GM19455 (cell line): Measurements from ENCODE around the gene DBN1.

ENCODE experiments used
- ATAC-seq: cut with Tn5 transposase; IDR thresholded peaks from one replicate; pipeline ENCODE4 v1.9.1; 2021; ENCODE audit not compliant: unreplicated experiment

DBN1 gene

DNA sequence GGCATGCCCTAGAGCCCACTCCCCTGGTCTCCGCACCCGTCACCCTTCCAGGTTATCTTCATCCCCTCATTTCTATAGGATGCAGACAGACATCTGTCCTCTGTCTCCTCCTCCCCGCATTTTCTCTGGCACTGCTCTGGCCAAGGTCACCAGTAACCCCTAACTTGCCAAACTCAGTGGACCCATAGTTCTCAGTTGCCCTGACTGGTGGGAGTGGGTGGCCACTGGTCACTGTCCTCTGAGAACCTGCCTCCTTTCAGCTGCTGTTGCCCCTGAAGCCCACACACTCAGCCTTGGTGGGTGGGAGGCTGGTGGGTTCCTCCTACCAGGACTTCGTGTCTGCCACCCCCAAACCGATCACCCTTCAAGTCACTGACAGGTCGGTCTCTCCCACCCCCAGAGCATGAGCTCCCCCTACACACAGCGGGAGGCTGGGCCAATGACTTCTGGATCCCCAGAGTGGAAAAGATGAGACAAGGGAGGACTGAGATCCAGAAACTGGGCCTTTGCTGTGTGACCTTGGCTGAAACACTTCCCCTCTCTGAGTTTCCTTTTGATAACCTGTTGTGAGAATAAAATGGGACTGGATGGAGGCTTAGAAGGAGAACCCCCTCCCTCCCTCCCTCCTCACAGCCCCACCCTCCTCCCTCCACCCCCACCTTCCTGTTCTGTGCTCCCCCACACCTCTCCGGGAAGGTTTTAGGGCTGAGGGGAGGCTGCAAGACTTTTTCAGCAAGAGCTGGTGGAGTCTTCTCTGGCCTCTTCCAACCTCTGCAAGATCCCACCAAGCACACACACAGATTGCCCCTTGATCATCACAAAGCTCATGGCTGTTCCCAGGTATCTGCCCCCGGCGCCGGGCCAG is 2.4 kb upstream of the DBN1 start:
- no peak for ATAC-seq

DNA sequence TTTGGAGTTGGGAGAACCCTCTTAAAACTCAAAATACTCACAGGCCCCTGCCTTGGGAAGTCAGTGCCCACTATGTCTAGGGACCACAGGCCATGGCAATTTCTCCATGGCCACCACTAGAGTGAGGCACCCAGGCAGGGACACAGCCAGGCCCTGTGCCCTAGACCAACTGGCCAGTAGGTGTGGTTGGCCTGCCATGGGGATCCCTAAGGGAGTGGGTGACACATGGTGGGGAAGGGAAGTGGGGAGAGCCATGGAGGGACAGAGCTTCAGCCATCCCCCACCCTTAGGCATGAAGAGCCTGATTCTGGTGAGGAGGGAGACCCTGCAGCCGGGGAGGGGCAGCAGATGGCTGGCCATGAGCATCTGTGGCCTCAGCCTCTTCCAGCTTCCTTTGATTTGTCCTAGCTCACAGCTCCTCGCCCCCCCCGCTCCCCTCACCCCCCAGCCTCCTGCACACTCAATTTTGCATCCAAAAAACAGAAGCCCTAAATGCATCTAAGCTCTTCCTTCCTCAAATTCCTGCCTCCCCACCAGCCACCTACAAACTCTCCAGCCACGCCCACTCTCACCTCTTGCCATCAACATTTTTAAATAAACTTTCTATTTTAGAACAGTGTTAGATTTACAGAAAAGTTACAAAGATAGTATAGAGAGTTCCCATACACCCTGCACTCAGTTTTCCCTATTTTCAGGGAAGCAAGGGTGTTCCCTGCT is 1.6 kb upstream of the DBN1 start:
- no peak for ATAC-seq

GRCh38 chr5:177474002-177474476 is 605 bp upstream of the DBN1 start:
- ATAC-seq: no peak

DNA sequence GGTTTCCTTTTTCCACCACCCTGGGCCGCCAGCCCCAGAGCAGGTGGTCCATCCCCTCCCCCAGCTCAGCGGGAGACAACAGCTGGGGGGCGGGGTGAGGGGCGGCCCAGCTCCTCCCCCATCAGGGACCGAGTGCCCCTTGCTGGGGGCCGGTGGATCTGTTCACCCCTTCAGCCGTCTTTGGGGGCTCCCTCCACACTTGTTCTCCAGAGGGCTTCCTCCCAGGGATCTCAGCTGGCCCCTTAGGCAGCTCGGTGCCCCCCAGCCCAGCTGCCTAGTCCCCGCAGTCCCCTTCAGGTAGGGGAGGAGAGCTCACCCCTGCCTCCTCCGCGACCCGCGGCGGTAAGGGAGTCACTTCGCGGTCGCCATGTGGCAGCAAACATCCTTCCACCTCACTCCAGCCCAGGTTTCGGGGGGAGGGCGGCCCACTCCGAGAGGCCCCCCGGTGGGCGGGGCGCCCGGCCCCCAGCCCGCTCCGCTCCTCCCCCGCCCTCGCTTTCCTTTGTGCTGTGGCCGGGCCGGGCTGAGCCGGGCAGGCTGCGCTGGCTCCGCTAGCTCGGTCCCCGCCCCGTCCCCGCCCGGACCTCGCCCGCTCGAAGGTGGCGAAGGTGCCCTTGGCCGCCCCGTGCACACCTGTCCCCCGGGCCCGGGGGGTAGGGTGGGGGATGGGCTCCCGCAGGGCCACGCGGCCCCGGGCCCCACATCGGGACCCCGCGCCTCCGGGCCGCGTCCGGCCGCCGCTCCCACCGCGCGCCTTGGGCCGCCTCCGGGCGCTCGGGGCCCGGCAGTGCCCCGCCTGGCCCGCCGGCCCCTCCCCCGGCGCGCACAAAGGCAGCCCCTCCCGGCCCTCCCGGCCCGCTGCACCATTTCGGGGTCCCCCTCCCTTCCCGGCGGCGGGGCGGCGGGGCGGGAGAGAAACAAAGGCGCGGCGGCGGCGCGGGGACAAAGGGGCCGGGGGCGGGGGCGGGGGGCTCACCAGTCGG is 683 bp downstream of the DBN1 start:
- ATAC-seq: peak; percentile 44

GRCh38 chr5:177471610-177472356 is 1.7 kb downstream of the DBN1 start:
- ATAC-seq: no peak

DNA sequence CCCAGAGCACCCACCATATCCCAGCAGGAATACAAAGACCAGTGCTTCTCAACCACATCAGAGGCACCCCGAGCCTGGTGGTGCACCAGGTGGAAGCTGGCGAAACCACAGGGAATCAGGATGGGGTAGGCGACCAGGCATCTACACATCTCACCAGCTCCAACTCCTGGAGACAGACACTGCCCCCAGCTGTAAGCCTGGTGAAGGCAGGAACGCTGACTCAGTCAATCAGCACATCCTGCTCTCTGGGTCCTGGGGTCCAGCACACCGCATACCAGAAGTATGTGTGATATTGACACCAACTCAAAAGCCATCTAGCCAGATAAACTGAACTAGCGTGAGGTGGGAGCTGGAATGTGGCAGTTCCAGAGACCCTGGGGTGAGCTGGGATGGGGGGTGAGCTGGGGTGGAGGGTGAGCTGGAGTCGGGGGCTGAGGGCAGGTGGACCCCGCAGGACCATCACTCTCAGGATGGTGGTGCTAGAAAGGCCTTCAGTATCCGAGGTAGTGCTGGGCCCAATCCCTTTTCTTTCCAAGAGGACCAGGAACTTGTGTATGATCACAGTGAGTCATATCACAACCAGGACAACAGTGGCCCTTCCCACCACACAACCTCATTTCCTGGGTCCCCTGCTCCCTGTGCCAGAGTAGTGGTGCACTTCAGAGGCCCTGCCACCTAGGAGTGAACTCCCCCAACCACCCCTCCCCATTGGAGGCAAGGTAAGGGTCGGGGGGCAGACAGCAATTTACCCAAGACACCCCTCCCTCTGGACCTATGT is 2.5 kb downstream of the DBN1 start:
- no peak for ATAC-seq

DNA sequence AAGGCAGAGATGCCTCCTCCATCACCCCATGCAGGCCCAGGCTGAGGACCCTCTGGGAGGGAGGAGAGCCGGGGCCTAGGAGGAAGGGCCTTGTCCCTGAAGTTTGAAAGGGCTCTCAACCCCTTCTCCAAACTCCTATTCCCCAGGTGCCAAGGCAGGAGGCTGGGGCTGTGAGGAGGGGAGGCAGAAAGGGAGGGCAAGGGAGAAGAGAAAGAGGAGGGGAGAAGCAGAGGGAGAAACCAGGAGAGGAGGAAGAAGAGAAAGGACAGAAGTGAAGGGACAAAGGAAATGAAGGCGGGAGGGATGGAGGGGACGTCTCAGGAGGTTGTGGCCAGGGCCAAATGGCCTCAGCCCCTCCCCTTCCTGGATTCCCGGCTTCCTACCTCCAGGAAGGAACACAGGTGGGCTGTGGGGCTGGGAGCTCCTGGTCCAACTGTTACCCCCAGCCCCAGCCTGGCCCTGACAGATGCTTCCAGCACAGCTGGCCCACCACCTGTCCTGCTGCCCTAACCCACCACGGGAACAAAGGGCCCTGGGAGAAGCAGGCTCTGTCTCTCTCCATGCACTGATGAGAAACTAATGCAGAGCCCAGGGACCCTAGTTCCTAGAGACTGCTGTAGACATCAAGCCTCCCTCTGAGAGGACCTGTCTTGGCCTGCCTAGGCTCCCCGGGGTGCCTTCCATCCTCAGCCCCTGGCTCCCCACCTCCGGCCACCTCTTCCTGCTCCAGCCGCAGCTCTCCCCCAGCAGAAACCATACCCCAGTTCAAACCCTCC is 3.5 kb downstream of the DBN1 start:
- no peak for ATAC-seq

DNA sequence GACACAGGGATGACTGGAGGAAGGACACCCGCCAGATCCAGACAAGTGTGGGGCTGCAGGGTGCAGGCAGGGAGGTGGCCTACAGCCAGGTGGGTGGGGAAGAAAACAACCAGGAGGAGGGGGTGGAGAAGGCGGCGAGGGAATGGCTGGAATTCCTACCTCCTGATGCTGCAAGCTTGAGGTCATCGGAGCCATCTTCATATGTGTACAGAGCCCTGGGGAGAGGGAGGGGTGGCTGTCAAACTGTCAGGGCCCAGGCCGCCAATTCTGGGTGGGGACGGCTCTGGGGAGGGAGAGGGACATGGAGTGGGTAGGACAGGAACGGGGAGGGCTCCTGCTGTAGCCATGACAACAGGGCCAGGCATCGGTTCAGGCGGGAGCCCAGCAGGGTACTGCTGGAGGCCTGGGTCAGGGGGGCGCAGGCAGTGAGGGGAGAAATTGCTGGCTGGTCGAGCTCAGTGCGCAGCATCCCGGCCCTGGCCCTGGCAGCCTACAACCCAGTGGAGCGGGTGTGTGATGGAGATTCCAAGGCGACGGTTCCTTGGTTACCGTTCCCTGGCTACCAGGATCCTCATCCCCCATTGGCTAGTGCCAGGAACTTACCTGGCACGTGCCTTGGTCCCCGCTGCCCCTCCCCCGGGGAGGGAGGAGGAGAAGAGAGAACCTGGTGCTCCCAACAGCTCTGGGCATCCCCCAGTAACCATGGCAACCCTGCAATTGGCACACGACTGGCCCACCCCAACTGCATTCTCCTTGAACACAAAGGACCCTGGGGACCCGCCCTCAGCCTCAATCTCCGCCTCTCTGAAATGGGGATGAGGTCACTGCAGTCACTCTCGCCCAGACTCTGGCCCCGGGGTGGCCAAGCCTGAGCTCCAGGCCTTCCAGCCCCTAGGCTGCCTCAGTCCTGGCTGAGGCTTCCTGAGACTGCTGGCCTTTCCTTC is 4.5 kb downstream of the DBN1 start:
- no peak for ATAC-seq

- no peak for ATAC-seq
Observed at GRCh38 chr5:177468329-177468684, 5.1 kb downstream of the DBN1 start.

GRCh38 chr5:177467436-177467835 is 6.0 kb downstream of the DBN1 start:
- no peak for ATAC-seq

GRCh38 chr5:177466861-177467260 is 6.6 kb downstream of the DBN1 start:
- no peak for ATAC-seq

DNA sequence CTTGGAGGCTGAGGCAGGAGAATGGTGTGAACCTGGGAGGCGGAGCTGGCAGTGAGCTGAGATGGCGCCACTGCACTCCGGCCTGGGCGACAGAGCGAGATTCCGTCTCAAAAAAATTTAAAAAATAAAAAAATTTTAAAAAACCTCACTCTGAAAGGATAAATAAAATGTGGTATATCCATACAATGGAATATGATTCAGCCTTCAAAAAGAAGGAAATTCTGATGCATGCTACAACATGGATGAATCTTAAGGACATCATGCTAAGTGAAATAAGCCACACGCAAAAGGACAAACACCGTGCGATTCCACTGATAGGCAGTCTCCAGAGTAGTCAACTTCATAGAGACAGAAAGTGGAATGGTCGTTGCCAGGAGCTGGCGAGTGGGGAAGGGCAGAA is 8.4 kb downstream of the DBN1 start:
- ATAC-seq: no peak

- ATAC-seq: no peak
Observed at GRCh38 chr5:177462021-177462670, 11.3 kb downstream of the DBN1 start.

DNA sequence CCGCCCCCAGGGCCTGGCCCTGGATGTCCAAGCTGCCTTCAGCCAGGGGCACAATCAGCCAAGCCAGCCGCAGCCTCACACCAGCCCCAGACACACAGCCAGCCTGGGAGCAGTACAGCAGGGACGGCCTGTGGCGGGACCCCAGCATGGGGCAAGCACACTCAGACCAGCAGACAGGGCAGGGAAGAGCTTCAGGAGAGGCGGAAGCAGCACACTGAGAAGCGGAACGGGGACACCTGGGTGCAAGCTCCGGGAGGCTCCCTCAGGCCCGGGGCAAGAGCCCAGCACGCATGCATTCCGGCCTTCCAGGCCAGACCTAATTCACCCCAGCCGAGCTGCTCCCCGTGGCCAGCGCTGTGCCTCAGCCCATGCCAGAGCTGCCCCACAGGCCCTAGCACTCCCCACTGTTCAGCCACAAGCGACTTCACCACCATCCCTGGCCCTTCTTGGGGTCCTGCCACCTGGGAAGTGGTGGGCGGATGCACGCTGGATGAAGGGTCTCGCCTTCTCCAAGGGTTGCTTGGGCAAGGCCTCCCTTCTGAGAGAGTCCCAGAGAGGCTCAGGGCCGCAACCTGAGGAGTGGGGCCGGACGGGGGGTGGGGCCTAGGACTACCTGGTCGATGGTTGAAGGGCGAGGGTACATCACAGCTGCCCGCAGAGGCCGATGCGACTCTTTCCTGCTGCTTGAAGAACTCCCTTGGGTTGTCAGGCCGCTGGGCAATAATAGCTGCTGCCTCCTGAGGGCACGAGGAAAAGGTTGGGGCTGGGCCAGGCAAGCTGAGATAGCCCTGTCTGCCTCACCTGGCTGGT is 13.4 kb downstream of the DBN1 start:
- ATAC-seq: no peak

DNA sequence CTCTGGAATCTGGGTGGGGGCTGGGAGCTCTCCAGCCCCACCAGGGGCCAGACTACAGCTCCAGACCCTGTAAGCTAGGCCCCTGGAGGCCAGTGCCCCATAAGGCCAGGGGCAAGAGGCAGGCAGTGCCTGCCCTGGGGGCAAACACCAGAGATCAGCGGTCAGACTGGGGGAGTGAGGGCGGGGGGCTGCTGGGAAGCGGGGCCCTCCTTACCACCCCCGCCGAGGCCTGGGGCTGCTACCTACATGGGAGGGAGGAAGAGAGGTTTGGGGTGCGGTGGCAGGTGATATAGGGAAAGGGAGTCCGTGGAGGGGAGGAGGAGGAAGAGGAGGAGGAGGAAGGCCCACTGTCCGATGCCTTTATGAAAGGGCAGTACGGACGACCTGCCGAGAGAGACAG is 14.1 kb downstream of the DBN1 start:
- no peak for ATAC-seq

- no peak for ATAC-seq
Observed at GRCh38 chr5:177458912-177459350, 14.5 kb downstream of the DBN1 start.
